GM18517 (cell line): ENCODE data around the gene ZBTB8OS.

ENCODE experiments used
- ATAC-seq: cut with Tn5 transposase; IDR thresholded peaks from one replicate; pipeline ENCODE4 v1.9.1; 2021; ENCODE audit warnings: mild to moderate bottlenecking, moderate library complexity; ENCODE audit not compliant: unreplicated experiment

ZBTB8OS gene

GRCh38 chr1:32612189-32612881, 38.0 kb downstream of the ZBTB8OS start:
- ATAC-seq = no peak

GRCh38 chr1:32611859-32612188, 38.5 kb downstream of the ZBTB8OS start:
- no peak for ATAC-seq

DNA sequence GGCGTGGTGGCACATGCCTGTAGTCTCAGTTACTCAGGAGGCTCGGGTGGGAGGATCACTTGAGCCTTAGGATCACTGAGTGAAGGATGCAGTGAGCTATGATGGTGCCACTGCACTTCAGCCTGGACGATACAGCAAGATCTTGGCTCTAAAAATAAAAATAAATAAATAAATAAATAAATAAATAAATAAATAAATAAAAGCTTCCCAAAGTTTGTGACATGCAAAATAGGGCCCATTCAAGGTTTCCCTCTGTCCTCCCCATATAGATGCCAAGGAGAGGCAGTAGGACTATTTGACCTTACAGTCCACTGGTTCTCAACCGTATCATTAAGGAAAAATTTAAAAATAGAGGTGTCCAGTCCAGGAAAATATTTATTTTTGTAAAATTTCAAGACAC, 41.2 kb downstream of the ZBTB8OS start:
- ATAC-seq = no peak

DNA sequence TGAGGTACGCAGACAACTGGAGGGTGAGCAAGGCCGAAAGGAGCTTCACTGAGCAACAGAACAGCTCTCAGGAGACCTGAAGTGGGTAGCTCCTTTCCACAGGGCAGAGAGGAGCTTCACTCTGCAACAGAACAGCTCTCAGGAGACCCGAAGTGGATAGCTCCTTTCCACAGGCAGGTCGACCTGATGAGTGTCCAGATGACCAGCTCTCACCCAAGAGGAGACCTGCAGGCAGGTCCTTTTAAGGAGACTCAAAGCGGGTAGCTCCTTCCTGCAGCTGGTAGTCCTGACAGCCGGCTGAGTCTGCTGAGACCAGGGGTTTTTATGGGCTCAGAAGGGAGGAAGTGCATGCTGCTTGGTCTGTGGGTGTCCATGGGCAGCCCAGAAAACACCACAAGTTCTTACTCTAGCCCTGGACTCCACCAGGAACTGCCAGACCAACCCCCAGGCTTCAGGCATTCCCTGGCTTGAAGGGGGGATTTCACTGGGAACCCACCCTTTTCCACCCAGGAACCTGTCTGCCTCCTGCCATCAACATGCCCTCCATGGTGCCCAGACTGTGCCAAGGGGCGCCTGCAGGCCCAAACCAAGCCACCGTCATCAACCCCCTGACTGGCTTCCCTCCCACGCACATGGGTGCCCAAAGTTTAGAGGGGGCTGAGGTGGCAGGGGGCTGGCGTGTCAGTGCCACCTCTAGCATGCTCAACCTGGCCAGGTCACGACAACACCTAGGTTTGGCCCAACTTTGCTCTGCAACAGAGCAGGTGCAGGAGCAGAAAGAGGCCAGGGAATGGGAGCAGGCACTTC, 43.6 kb downstream of the ZBTB8OS start:
- ATAC-seq = no peak

DNA sequence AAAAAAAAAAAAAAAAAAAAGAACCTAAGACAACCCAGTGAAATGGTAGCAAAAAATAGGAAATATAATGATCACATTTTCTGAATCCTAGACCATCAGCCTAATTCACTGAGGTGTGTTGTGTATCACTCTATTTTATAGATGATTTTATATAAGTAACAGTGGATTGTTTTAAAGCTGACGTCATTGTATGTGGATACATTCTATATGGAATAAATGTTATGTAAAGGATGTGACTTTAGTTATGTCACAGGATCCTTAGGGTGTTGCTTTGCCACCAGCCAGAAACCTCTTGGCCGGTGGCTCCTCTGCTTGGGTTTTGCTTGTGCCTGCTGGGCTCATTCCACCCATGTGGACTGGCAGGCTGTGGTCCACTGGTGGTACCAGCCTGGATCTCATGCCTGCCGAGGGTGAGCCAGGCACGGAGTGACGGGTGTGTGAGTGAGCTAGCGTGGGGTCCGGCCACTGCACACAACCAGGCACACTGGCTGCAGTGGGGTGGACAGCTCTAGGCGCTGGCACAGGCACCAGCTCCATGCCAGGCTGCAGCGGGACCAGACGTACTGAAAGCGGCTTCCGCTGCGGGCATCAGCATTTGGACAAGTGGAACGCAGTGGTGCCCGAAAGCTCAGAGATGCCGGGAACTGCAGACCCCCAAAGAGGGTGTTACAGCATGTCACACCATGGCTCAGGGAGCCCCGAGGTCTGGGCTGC, 44.5 kb downstream of the ZBTB8OS start:
- no peak for ATAC-seq

- no peak for ATAC-seq
Observed at GRCh38 chr1:32600034-32600433, 50.3 kb downstream of the ZBTB8OS start.

DNA sequence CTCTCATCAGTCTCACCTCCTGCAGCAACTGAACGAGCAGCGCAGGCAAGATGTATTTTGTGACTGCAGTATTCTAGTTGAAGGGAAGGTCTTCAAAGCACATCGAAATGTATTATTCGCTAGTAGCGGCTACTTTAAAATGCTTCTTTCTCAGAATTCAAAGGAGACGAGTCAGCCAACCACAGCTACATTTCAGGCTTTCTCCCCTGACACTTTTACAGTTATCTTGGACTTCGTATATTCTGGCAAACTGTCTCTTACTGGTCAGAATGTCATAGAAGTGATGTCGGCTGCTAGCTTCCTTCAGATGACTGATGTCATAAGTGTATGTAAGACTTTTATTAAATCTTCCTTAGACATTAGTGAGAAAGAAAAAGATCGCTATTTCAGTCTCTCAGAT, 57.4 kb downstream of the ZBTB8OS start:
- ATAC-seq = no peak

DNA sequence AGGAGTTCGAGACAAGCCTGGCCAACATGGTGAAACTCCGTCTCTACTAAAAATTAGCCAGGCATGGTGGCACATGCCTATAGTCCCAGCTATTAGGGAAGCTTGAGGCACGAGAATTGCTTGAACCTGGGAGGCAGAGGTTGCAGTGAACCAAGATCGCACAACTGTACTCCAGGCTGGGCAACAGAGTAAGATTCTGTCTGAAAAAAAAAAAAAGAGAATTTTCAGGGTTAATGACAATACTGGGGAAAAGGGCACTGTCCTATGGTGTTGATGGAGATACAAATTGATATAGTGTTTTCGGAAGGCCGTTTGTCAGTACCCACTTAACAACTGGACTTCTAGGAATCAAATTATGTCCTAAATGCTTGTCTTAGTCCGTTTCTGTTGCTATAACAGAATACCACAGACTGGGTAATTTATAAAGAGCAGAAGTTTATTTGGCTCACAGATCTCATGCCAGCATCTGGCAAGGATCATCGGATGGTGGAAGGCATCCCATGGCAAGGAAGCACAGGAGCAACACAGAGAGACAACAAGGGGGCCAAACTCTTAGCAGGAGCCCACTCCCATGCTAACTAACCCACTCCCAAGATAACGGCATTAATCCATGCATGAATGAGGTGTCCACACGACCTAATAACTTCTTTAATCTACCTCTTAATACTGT, 69.9 kb downstream of the ZBTB8OS start:
- no peak for ATAC-seq
